Body of pancreas (tissue), 4 donors: ENCODE measurements around the gene NDUFA6. TPM values are rescaled to one million over a fixed set of nuclear protein-coding genes. Genes with fewer than 3 reads are reported as not detected.

ENCODE experiments used
- ATAC-seq: fragments of 150-250 bp; one replicate; pipeline ENCODE4 v1.9.1; 2016
- DNase-seq, 4 donors: peaks; one replicate each; pipeline ENCODE4 v3.0.0-alpha.2; 2019
- H3K27ac ChIP-seq, 4 donors: fragments of 200-600 bp; sonication (generic); 1 replicate in 3 of 4; 2 replicates in 1 of 4; pipeline versions ENCODE4 v1.5.1 to v1.6.1; 2016 to 2019; ENCODE audit warnings: mild to moderate bottlenecking in 1 of 4, mixed read lengths in 1 of 4, moderate library complexity in 1 of 4
- H3K27me3 ChIP-seq, 2 donors: fragments of 200-600 bp; sonication (generic); one replicate each; pipeline ENCODE4 v1.6.0; 2016; ENCODE audit warnings: mild to moderate bottlenecking in 1 of 2
- H3K36me3 ChIP-seq, 2 donors: fragments of 200-600 bp; sonication (generic); replicated peaks in 1 of 2; 2 replicates each; pipeline ENCODE4 v1.5.1; 2016; ENCODE audit warnings: low read depth in 2 of 2; ENCODE audit not compliant: insufficient read depth in 1 of 2
- H3K4me1 ChIP-seq: fragments of 200-600 bp; sonication (generic); one replicate; pipeline ENCODE4 v1.6.0; 2016
- H3K4me3 ChIP-seq, 2 donors: fragments of 200-600 bp; sonication (generic); 1 replicate in 1 of 2; 2 replicates in 1 of 2; pipeline ENCODE4 v1.5.1; 2016 to 2019
- H3K9me3 ChIP-seq, 3 donors: fragments of 200-600 bp; sonication (generic); 1 replicate in 2 of 3; 2 replicates in 1 of 3; pipeline ENCODE4 v1.5.1; 2016
- POLR2A ChIP-seq, 3 donors: fragments of 450-650 bp; IDR thresholded peaks; one replicate each; pipeline ENCODE4 v1.6.1; 2016; ENCODE audit warnings: antibody characterized with exemption in 3 of 3, mild to moderate bottlenecking in 2 of 3
- WGBS, 2 donors: methylation state at CpG; one replicate each; pipeline ENCODE4 v1.1.5; 2017; 5-methylcytosine and 5-hydroxymethylcytosine counted together
- intact Hi-C: fragments of 100-400 bp; cut with DNase I; formaldehyde crosslinking; loops from one replicate; pipeline ENCODE4 v1.15.1; 2023
- total RNA-seq, 2 donors: library from RNA; depleted of rRNA; stranded (reverse); fragments of >200 nt; gene quantifications; one replicate each; pipeline ENCODE4 v1.1.0, GENCODE V29; 2016
- TF ChIP-seq, protein P1 (sequence below), 7 experiments: fragments of 450-650 bp in 4 of 7; fragments of 200-600 bp in 3 of 7; sonication (generic) in 3 of 7; IDR thresholded peaks; one replicate each; pipeline ENCODE4 v1.5.1; 2016 to 2019; ENCODE audit warnings: antibody characterized with exemption in 7 of 7

NDUFA6 gene
- total RNA-seq, 2 donors from 2014 or later = 18.9 to 30.3 TPM

DNA sequence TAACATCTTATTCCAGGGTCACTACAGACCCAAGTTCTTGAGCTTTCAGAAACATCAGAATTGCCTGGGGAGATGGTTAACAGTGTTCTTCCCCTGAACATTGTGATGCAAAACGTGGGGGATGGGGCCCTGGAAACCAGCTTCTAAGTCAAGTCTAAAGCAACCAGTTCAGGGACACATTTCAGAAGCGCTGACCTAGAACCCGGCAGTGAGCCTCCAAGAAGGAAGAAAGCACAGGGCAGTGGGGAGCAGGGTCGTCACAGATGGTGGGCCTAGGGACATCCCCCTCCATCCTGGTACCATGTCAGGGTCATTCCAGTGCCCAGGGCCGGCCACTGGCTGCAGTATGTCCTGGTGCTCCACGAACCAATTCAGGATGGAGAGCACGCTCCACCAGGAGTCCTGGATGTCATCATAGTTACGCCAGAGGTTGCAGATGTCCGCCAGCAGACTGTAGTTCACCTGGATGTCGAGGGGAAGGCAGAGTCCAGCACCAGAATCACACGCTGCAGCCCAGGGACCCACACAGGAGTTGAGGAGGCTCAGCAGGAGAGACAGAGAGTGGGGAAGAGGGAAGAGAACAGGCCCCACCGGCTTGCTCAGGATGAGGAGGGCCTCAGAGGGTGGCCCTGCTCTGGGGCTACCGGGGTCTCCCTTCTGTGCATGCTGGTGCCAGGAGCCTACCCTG lies 25.0 kb downstream of the NDUFA6 start:
- ATAC-seq = no peak
- peaks cover 9% of the 10 kb centered on the region for H3K4me1 ChIP-seq

GRCh38 chr22:42064629-42065028 lies 25.9 kb downstream of the NDUFA6 start:
- ATAC-seq (no peak), DNase-seq (no peak)
- Histone ChIP-seq H3K27ac (no peak overlapping the region), H3K4me1 (peaks cover 1% of the 10 kb centered on the region), H3K9me3 (no peaks in the 10 kb centered on the region), H3K4me3 (no peak overlapping the region), H3K27me3 (no peaks in the 10 kb centered on the region), H3K36me3 (no peaks in the 10 kb centered on the region)
- 22 to 64% methylated on average over 1 of the region's 1 CpG for WGBS, 2 donors
- intact Hi-C loops = no loop called here
- TF ChIP-seq, protein P1, sequence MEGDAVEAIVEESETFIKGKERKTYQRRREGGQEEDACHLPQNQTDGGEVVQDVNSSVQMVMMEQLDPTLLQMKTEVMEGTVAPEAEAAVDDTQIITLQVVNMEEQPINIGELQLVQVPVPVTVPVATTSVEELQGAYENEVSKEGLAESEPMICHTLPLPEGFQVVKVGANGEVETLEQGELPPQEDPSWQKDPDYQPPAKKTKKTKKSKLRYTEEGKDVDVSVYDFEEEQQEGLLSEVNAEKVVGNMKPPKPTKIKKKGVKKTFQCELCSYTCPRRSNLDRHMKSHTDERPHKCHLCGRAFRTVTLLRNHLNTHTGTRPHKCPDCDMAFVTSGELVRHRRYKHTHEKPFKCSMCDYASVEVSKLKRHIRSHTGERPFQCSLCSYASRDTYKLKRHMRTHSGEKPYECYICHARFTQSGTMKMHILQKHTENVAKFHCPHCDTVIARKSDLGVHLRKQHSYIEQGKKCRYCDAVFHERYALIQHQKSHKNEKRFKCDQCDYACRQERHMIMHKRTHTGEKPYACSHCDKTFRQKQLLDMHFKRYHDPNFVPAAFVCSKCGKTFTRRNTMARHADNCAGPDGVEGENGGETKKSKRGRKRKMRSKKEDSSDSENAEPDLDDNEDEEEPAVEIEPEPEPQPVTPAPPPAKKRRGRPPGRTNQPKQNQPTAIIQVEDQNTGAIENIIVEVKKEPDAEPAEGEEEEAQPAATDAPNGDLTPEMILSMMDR (IDR thresholded peaks at IDR 0.05) = no peak
- TF ChIP-seq POLR2A (IDR thresholded peaks at IDR 0.05) = no peak

More for the DNA sequence above, 25.0 kb downstream of the NDUFA6 start:
- 85 to 91% methylated on average over 12 of the region's 13 CpGs for WGBS, 2 donors
- Histone ChIP-seq H3K36me3 (no peaks in the 10 kb centered on the region), H3K27me3 (no peaks in the 10 kb centered on the region), H3K27ac (no peak overlapping the region), H3K9me3 (no peaks in the 10 kb centered on the region), H3K4me3 (no peak overlapping the region)
- TF ChIP-seq POLR2A (IDR thresholded peaks at IDR 0.05) = no peak
- TF ChIP-seq, protein P1 (IDR thresholded peaks at IDR 0.05) = no peak
- DNase-seq = no peak
- intact Hi-C loops = no loop called here

GRCh38 chr22:42062506-42063170 lies 27.9 kb downstream of the NDUFA6 start:
- Histone ChIP-seq H3K27ac (no peak overlapping the region), H3K27me3 (no peaks in the 10 kb centered on the region), H3K9me3 (no peaks in the 10 kb centered on the region), H3K36me3 (no peaks in the 10 kb centered on the region), H3K4me3 (no peak overlapping the region), H3K4me1 (no peaks in the 10 kb centered on the region)
- intact Hi-C loops = no loop called here
- TF ChIP-seq, protein P1 (IDR thresholded peaks at IDR 0.05) = no peak
- TF ChIP-seq POLR2A (IDR thresholded peaks at IDR 0.05) = no peak
- ATAC-seq = no peak
- WGBS, 2 donors = 93 to 96% methylated on average over 7 to 10 of the region's 10 CpGs
- no peak for DNase-seq

DNA sequence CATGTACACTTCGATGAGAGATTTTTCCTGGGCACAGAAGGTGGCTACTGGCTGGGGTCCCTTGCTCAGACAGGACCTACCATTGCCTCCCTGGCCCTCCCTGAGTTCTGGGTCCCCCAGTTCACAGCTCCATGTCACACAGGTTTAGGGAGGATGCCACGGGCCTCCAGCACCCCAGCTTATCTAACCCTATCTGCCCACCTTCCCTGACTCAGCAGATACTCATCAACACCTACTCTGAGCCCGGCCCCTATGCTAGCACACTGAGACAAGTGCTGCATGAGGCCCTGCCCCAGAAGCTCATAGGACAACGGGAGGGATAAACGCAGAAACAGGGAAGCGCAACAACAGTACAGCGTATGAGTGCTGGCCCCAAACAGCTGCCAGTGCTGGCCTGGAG lies 29.5 kb downstream of the NDUFA6 start:
- 92 to 100% methylated on average over 5 to 7 of the region's 7 CpGs for WGBS, 2 donors
- TF ChIP-seq, protein P1 (IDR thresholded peaks at IDR 0.05) = no peak
- no peaks in the 10 kb centered on the region for H3K27me3 ChIP-seq
- H3K4me3 ChIP-seq = no peak overlapping the region
- intact Hi-C loops = no loop called here
- ATAC-seq (no peak), DNase-seq (no peak)
- no peak overlapping the region for H3K27ac ChIP-seq
- H3K36me3 ChIP-seq = no peaks in the 10 kb centered on the region
- no peaks in the 10 kb centered on the region for H3K4me1 ChIP-seq
- H3K9me3 ChIP-seq = no peaks in the 10 kb centered on the region
